ENCODE data around the gene ZNF496. TPM values are rescaled to one million over a fixed set of nuclear protein-coding genes. Genes with fewer than 3 reads are reported as not detected.

ZNF496 gene
- total and polyA plus RNA-seq, 9 of the 15 experiments (the other 6 are each of a cell fraction or from before 2014, with no cell fraction given), result 4.3 to 54.0 (median 31.3) TPM

DNA sequence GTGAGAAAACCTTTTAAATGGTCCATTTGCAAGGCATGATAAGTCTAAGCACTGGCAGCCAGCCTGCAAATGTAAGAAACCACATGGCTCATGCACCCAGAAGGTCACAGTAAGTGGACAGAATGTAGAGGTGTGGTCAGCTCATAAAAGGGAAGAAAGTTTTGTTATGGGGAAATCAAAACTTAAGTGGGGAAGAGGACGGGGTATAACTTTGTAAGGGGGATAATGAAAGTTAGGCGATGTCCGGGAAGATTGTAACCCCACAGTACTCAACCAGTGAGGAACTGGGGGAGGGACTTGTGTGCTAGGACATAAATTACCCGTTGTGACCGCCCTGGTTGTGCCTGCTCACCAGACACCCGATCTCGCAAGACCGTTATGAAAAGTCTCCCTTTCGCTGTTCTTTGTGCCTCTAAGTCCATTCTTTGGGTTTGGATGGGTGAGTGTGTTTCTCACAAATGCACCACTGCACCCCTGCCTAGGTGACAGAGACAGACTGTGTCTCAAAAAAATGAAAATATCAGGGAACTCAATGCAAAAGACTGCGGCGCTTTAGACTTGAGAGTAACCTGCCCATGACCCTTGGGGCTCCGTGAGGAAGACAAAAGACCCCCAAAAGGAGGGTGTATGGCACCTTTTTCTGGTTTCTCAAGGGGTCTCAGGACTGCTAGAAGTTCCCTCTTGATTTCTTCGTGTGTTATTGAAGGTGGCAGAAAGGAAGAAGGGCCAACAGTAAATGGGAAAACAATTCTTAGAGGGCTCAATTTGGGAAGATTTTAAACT, 28.6 kb upstream of the ZNF496 start (continued):
- TF ChIP-seq MGA (IDR thresholded peaks at IDR 0.05) (peak; percentile 70), PRMT5 (CRISPR knock-in tag; IDR thresholded peaks at IDR 0.05) (no peak), CSDE1 (IDR thresholded peaks at IDR 0.05) (no peak), DMBX1 (CRISPR knock-in tag; IDR thresholded peaks at IDR 0.05; ENCODE audit: borderline replicate concordance) (peak; percentile 55), GTF2A2 (tag; IDR thresholded peaks at IDR 0.05) (0 out of 2 replicates have a peak, but pooled peaks have one; percentile 17), ATF1 (CRISPR knock-in tag; IDR thresholded peaks at IDR 0.05) (no peak), ATF1 (tag; IDR thresholded peaks at IDR 0.05) (peak; percentile 23; the same call in 1 of the 2 replicates)
- TF ChIP-seq, protein P1, sequence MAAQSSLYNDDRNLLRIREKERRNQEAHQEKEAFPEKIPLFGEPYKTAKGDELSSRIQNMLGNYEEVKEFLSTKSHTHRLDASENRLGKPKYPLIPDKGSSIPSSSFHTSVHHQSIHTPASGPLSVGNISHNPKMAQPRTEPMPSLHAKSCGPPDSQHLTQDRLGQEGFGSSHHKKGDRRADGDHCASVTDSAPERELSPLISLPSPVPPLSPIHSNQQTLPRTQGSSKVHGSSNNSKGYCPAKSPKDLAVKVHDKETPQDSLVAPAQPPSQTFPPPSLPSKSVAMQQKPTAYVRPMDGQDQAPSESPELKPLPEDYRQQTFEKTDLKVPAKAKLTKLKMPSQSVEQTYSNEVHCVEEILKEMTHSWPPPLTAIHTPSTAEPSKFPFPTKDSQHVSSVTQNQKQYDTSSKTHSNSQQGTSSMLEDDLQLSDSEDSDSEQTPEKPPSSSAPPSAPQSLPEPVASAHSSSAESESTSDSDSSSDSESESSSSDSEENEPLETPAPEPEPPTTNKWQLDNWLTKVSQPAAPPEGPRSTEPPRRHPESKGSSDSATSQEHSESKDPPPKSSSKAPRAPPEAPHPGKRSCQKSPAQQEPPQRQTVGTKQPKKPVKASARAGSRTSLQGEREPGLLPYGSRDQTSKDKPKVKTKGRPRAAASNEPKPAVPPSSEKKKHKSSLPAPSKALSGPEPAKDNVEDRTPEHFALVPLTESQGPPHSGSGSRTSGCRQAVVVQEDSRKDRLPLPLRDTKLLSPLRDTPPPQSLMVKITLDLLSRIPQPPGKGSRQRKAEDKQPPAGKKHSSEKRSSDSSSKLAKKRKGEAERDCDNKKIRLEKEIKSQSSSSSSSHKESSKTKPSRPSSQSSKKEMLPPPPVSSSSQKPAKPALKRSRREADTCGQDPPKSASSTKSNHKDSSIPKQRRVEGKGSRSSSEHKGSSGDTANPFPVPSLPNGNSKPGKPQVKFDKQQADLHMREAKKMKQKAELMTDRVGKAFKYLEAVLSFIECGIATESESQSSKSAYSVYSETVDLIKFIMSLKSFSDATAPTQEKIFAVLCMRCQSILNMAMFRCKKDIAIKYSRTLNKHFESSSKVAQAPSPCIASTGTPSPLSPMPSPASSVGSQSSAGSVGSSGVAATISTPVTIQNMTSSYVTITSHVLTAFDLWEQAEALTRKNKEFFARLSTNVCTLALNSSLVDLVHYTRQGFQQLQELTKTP (IDR thresholded peaks at IDR 0.05; ENCODE audit: low read depth in 1 of 2, partially characterized antibody in 2 of 2), result peak in 1 of 2 experiments; percentile 63
- TF ChIP-seq, protein P2, sequence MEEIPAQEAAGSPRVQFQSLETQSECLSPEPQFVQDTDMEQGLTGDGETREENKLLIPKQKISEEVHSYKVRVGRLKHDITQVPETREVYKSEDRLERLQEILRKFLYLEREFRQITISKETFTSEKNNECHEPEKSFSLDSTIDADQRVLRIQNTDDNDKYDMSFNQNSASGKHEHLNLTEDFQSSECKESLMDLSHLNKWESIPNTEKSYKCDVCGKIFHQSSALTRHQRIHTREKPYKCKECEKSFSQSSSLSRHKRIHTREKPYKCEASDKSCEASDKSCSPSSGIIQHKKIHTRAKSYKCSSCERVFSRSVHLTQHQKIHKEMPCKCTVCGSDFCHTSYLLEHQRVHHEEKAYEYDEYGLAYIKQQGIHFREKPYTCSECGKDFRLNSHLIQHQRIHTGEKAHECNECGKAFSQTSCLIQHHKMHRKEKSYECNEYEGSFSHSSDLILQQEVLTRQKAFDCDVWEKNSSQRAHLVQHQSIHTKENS (CRISPR knock-in tag; IDR thresholded peaks at IDR 0.05), result no peak
